T-helper 9 cell (primary cell): ENCODE results near the gene LIPG.
"Not testable (repeated sequence)": the region's sequence is repeated elsewhere in the genome, so short reads cannot be mapped to it uniquely, and the experiment has no call there.

Experiments used
- DNase-seq: peaks from one replicate; pipeline ENCODE4 v3.0.0-alpha.2; 2020

Gene LIPG

GRCh38 chr18:49579041-49579440, 17.2 kb downstream of the LIPG start:
- DNase-seq, result not testable (repeated sequence)

GRCh38 chr18:49579583-49579982, 17.7 kb downstream of the LIPG start:
- not testable (repeated sequence) for DNase-seq

- no peak for DNase-seq
These were observed 18.4 kb downstream of the LIPG start for GRCh38 chr18:49580279-49580678.

- no peak for DNase-seq
These were observed 19.5 kb downstream of the LIPG start for GRCh38 chr18:49581371-49581770.

GRCh38 chr18:49582579-49582978, 20.7 kb downstream of the LIPG start:
- no peak for DNase-seq

- DNase-seq, result no peak
These were observed 22.5 kb downstream of the LIPG start for GRCh38 chr18:49584394-49584793.

GRCh38 chr18:49584951-49585350, 23.1 kb downstream of the LIPG start:
- not testable (repeated sequence) for DNase-seq

- no peak for DNase-seq
These were observed 24.2 kb downstream of the LIPG start for GRCh38 chr18:49585781-49586663.

GRCh38 chr18:49588171-49588570, 26.3 kb downstream of the LIPG start:
- DNase-seq, result no peak

- DNase-seq, result no peak
These were observed 27.1 kb downstream of the LIPG start for GRCh38 chr18:49588971-49589370.

GRCh38 chr18:49590608-49591007, 28.8 kb downstream of the LIPG start:
- DNase-seq, result no peak

GRCh38 chr18:49591271-49591670, 29.4 kb downstream of the LIPG start:
- DNase-seq, result no peak

GRCh38 chr18:49591775-49592174, 29.9 kb downstream of the LIPG start:
- no peak for DNase-seq

- no peak for DNase-seq
These were observed 34.8 kb downstream of the LIPG start for GRCh38 chr18:49596687-49597086.

GRCh38 chr18:49597157-49597931, 35.5 kb downstream of the LIPG start:
- DNase-seq, result no peak

GRCh38 chr18:49601211-49601610, 39.4 kb downstream of the LIPG start:
- no peak for DNase-seq

GRCh38 chr18:49608366-49609255, 46.8 kb downstream of the LIPG start:
- no peak for DNase-seq

GRCh38 chr18:49609256-49610021, 47.6 kb downstream of the LIPG start:
- no peak for DNase-seq

- DNase-seq, result no peak
These were observed 48.2 kb downstream of the LIPG start for GRCh38 chr18:49610022-49610445.

GRCh38 chr18:49611316-49611715, 49.5 kb downstream of the LIPG start:
- no peak for DNase-seq

- DNase-seq, result no peak
These were observed 50.7 kb downstream of the LIPG start for GRCh38 chr18:49612515-49613033.

GRCh38 chr18:49613141-49613640, 51.3 kb downstream of the LIPG start:
- DNase-seq, result no peak
